ENCODE data around the gene NUDT17. TPM values are rescaled to one million over a fixed set of nuclear protein-coding genes. Genes with fewer than 3 reads are reported as not detected.

NUDT17 gene
- total and polyA plus RNA-seq, 2 of the 8 experiments (the other 6 are each of a cell fraction or from before 2014, with no cell fraction given), result 2.7 to 4.1 TPM

GRCh38 chr1:145843031-145843430 is 2.4 kb upstream of the NUDT17 start:
- WGBS, 2 experiments (ENCODE audit: extremely low coverage in 1 of 2, insufficient coverage in 1 of 2, insufficient read length in 1 of 2, insufficient replicate concordance in 2 of 2, low coverage in 1 of 2, low lambda C conversion rate in 2 of 2, missing lambda C conversion rate in 1 of 2), result 85% methylated on average over 3 of the region's 3 CpGs; no CpG with 5 or more reads in 1 of the 2 experiments
- no peak overlapping the region for H4K5ac ChIP-seq (ENCODE audit: insufficient read length, low read depth, low read length)
- H3K4me1 ChIP-seq (replicated peaks in 1 of 4; ENCODE audit: control insufficient read depth in 3 of 4, insufficient read depth in 4 of 4, low read length in 3 of 4), result peaks cover 0 to 8% (median 0%) of the 10 kb centered on the region in 4 experiments; a peak in 2 of 7 replicates
- H3K4me3 ChIP-seq (ENCODE audit: extremely low read depth in 1 of 4, insufficient read depth in 2 of 4, low read depth in 3 of 4, low read length in 4 of 4), result no peak overlapping the region
- H3K4ac ChIP-seq (replicated peaks; ENCODE audit: insufficient read length, low read depth, low read length), result no peak overlapping the region
- H4K8ac ChIP-seq (ENCODE audit: extremely low read depth, insufficient read depth, low read length), result no peak overlapping the region
- no peak overlapping the region for H4K91ac ChIP-seq (replicated peaks; ENCODE audit: insufficient read length, low read length)
- ChIA-PET POLR2A (ENCODE audit: partially characterized antibody) (interaction anchor here (1.3 to 8.2 kb wide), 3 partner anchors 17 to 40 kb away, joined by 3 to 95 read pairs (median 4); partner anchors contain the start of genes PIAS3, POLR3C and RNF115), CTCF (ENCODE audit: partially characterized antibody) (interaction anchor here (0.7 to 9.6 kb wide), 4 partner anchors 13 to 50 kb away, joined by 3 to 214 read pairs (median 70); partner anchors contain the start of genes PIAS3, POLR3C and RNF115)
- no peak overlapping the region for H3K27ac ChIP-seq (ENCODE audit: low read depth, low read length)
- H2AFZ ChIP-seq (ENCODE audit: low read length), result no peak overlapping the region
- no peak overlapping the region for H2BK20ac ChIP-seq (ENCODE audit: low read length)
- H3K36me3 ChIP-seq (ENCODE audit: control insufficient read depth in 2 of 4, insufficient read depth in 4 of 4, low read length in 3 of 4), result peaks cover 12 to 47% (median 29%) of the 10 kb centered on the region in 4 experiments; a peak in 7 of 8 replicates
- H2AK5ac ChIP-seq (ENCODE audit: low read depth, low read length), result no peak overlapping the region
- H3K79me1 ChIP-seq (ENCODE audit: low read depth, low read length), result no peaks in the 10 kb centered on the region
- H3K9me3 ChIP-seq (ENCODE audit: insufficient read depth in 2 of 2, low read depth in 1 of 2, low read length in 1 of 2), result no peaks in the 10 kb centered on the region
- H3K23ac ChIP-seq (ENCODE audit: insufficient read length), result no peak overlapping the region
- H3K79me2 ChIP-seq (ENCODE audit: control insufficient read depth in 1 of 2, insufficient read depth in 2 of 2, low read length in 2 of 2), result no peaks in the 10 kb centered on the region
- H3K4me2 ChIP-seq (ENCODE audit: insufficient read depth in 1 of 2, low read depth in 2 of 2, low read length in 2 of 2), result no peak overlapping the region
- H4K20me1 ChIP-seq (replicated peaks in 1 of 2; ENCODE audit: control insufficient read depth in 1 of 2, insufficient read depth in 2 of 2, low read length in 2 of 2), result peaks cover 0 to 4% of the 10 kb centered on the region in 2 experiments
- H3K18ac ChIP-seq (ENCODE audit: extremely low read depth, low read length), result no peak overlapping the region
- no peak overlapping the region for H2BK5ac ChIP-seq (ENCODE audit: low read depth, low read length)
- no peak overlapping the region for H2BK15ac ChIP-seq (ENCODE audit: low read length)
- TF ChIP-seq SUZ12 (IDR thresholded peaks at IDR 0.05; ENCODE audit: low read length) (no peak), CHD1 (IDR thresholded peaks at IDR 0.05; ENCODE audit: low read depth, low read length) (no peak), NANOG (IDR thresholded peaks at IDR 0.05; ENCODE audit: insufficient read depth, low read depth, low read length, poor library complexity, severe bottlenecking) (no peak), JUND (IDR thresholded peaks at IDR 0.05; ENCODE audit: low read length) (no peak)
- H3K56ac ChIP-seq (replicated peaks; ENCODE audit: insufficient read length, low read depth, low read length), result no peak overlapping the region
- no peak for FAIRE-seq
- no peak overlapping the region for H2BK12ac ChIP-seq (ENCODE audit: low read depth, low read length)
- peaks cover 3% of the 10 kb centered on the region for H3K23me2 ChIP-seq (ENCODE audit: low read depth, low read length)
- H3K14ac ChIP-seq (ENCODE audit: insufficient read length), result no peak overlapping the region
- no peaks in the 10 kb centered on the region for H3K27me3 ChIP-seq (replicated peaks in 1 of 4; ENCODE audit: control insufficient read depth in 3 of 4, extremely low read depth in 1 of 4, insufficient read depth in 3 of 4, low read length in 3 of 4)
- H3K9ac ChIP-seq (replicated peaks in 1 of 4; ENCODE audit: extremely low read depth in 1 of 4, low read depth in 3 of 4, low read length in 3 of 4), result no peak overlapping the region
- H2BK120ac ChIP-seq (replicated peaks; ENCODE audit: low read depth, low read length), result no peak overlapping the region
- DNase-seq (ENCODE audit: low read depth in 1 of 2, low spot score in 2 of 2), result no peak
